CD4-positive, alpha-beta T cell (primary cell): ENCODE data around the gene FCF1. TPM values are rescaled to one million over a fixed set of nuclear protein-coding genes. Genes with fewer than 3 reads are reported as not detected.

Source experiments
- ATAC-seq: fragments of 200-7000 bp; cut with Tn5 transposase; one replicate; pipeline ENCODE4 v1.10.0; 2022; ENCODE audit warnings: mild to moderate bottlenecking; ENCODE audit not compliant: poor library complexity
- CTCF ChIA-PET: fragments of 350-600 bp; sonication (Branson Sonifier 250); formaldehyde crosslinking; loops from one replicate; lab custom pipeline; 2021; ENCODE audit warnings: antibody characterized with exemption, inconsistent platforms; lab: Charles Lee
- POLR2A ChIA-PET: fragments of 350-600 bp; sonication (Branson Sonifier 250); formaldehyde crosslinking; loops from one replicate; lab custom pipeline; 2021; ENCODE audit warnings: antibody characterized with exemption, inconsistent platforms; lab: Charles Lee
- DNase-seq, 14 experiments: peaks; one replicate each; pipeline ENCODE4 v3.0.0-alpha.2; 2013 to 2020; ENCODE audit warnings: mixed read lengths in 2 of 14
- H3K27ac ChIP-seq, 2 donors: one replicate each; pipeline versions ENCODE4 v1.5.1 to v1.7.0; 2013; ENCODE audit warnings: low read length in 2 of 2, low read depth in 1 of 2, mild to moderate bottlenecking in 1 of 2
- H3K27me3 ChIP-seq, 2 experiments: 1 replicate in 1 of 2; 2 replicates in 1 of 2; pipeline versions ENCODE4 v1.6.1 to v1.7.0; 2013; ENCODE audit warnings: low read length in 2 of 2, control low read depth in 1 of 2, mild to moderate bottlenecking in 1 of 2, moderate library complexity in 1 of 2; ENCODE audit not compliant: insufficient read depth in 2 of 2, control insufficient read depth in 1 of 2
- H3K36me3 ChIP-seq: one replicate; pipeline ENCODE4 v1.6.1; 2013; ENCODE audit warnings: low read length, control low read depth; ENCODE audit not compliant: insufficient read depth
- H3K4me1 ChIP-seq: one replicate; pipeline ENCODE4 v1.6.1; 2013; ENCODE audit warnings: low read length, control low read depth; ENCODE audit not compliant: insufficient read depth
- H3K4me3 ChIP-seq: one replicate; pipeline ENCODE4 v1.5.1; 2013; ENCODE audit warnings: mild to moderate bottlenecking, low read length, moderate library complexity
- H3K9me3 ChIP-seq, 2 experiments: 1 replicate in 1 of 2; 2 replicates in 1 of 2; pipeline versions ENCODE4 v1.6.1 to v1.7.0; 2013; ENCODE audit warnings: low read length in 2 of 2, mild to moderate bottlenecking in 2 of 2, control low read depth in 1 of 2, moderate library complexity in 1 of 2; ENCODE audit not compliant: control insufficient read depth in 1 of 2, insufficient read depth in 1 of 2
- H3K27ac Mint-ChIP-seq: one replicate; pipeline ENCODE4 v1.8.0; 2020; ENCODE audit warnings: mixed read lengths
- H3K27me3 Mint-ChIP-seq: one replicate; pipeline ENCODE4 v1.8.0; 2021; ENCODE audit warnings: mixed read lengths
- H3K36me3 Mint-ChIP-seq: one replicate; pipeline ENCODE4 v1.8.0; 2021; ENCODE audit warnings: low read depth, mixed read lengths
- H3K4me1 Mint-ChIP-seq: one replicate; pipeline ENCODE4 v1.8.0; 2021; ENCODE audit warnings: low read depth, mixed read lengths
- H3K4me3 Mint-ChIP-seq: one replicate; pipeline ENCODE4 v1.8.0; 2020; ENCODE audit warnings: mild to moderate bottlenecking, mixed read lengths
- H3K9me3 Mint-ChIP-seq: one replicate; pipeline ENCODE4 v1.8.0; 2020; ENCODE audit warnings: mixed read lengths
- CTCF ChIP-seq: fragments of 200-600 bp; IDR thresholded peaks from one replicate; pipeline ENCODE4 v1.8.0; 2022; ENCODE audit warnings: antibody characterized with exemption, mild to moderate bottlenecking
- intact Hi-C, 2 experiments: fragments of 100-400 bp; cut with DNase I in 1 of 2; cut with micrococcal nuclease in 1 of 2; formaldehyde crosslinking; loops; one replicate each; pipeline versions ENCODE4 v1.15.1 to v1.9.0; 2023 to 2025; cut with DNase I, micrococcal nuclease
- total RNA-seq, 174 experiments: library from RNA in 2 of 174; stranded (reverse) in 2 of 174; gene quantifications; one replicate each; pipeline ENCODE4 v1.2.3 and lab custom pipeline; 2021 to 2026

FCF1 gene
- total RNA-seq, 2 experiments from 2014 or later, result 31.9 to 32.9 TPM

DNA sequence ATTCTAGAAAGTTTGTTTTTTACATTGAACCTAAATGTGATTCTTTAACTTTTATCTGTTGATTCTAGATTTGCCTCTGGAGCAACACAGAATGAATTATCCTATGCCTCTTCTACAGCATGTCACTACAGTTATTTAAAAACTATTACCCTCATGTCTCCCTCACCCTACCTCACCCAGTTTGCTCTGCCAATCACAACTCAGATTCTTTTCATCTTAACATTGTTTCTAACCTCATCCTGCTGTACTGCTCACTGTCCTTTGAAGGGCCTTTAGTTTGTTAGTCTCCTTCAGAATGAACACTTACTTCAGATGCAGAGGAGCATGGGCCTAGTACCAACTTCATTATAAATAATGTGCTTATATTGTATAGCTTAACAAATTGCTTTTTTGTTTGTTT, 71.7 kb downstream of the FCF1 start:
- Mint-ChIP-seq H3K27me3 (no peaks in the 10 kb centered on the region), H3K36me3 (peaks cover 82% of the 10 kb centered on the region), H3K4me1 (peaks cover 31% of the 10 kb centered on the region), H3K9me3 (no peaks in the 10 kb centered on the region), H3K4me3 (no peak overlapping the region), H3K27ac (peak overlapping the region; percentile 21)
- no peak for TF ChIP-seq CTCF
- intact Hi-C loops, result no loop called here
- DNase-seq (peak in 2 of 14 experiments; percentile 22 to 28), ATAC-seq (peak; percentile 93)
- CTCF ChIA-PET, result interaction anchor here (0.9 to 1.5 kb wide), 3 partner anchors 13 to 76 kb away, joined by 3 to 6 read pairs (median 4); partner anchors contain the start of gene YLPM1
- H3K36me3 ChIP-seq, result peaks cover 70% of the 10 kb centered on the region
- no peaks in the 10 kb centered on the region for H3K27me3 ChIP-seq
- H3K4me3 ChIP-seq, result no peak overlapping the region
- no peaks in the 10 kb centered on the region for H3K9me3 ChIP-seq
- no peak overlapping the region for H3K27ac ChIP-seq
- peaks cover 3% of the 10 kb centered on the region for H3K4me1 ChIP-seq
- POLR2A ChIA-PET, result interaction anchor here (2.4 kb wide), 1 partner anchor 21 kb away, joined by 17 read pairs; the partner anchor contains the start of gene YLPM1

- H3K27ac ChIP-seq, result no peak overlapping the region
- Mint-ChIP-seq H3K27ac (peak overlapping the region; percentile 21), H3K36me3 (peaks cover 77% of the 10 kb centered on the region), H3K27me3 (no peaks in the 10 kb centered on the region), H3K4me3 (no peak overlapping the region), H3K4me1 (peaks cover 31% of the 10 kb centered on the region), H3K9me3 (no peaks in the 10 kb centered on the region)
- ChIA-PET CTCF (interaction anchor here (0.9 to 1.5 kb wide), 4 partner anchors 14 to 98 kb away, joined by 3 to 6 read pairs (median 4); partner anchors contain the start of gene YLPM1), POLR2A (interaction anchor here (2.4 kb wide), 1 partner anchor 22 kb away, joined by 17 read pairs; the partner anchor contains the start of gene YLPM1)
- H3K36me3 ChIP-seq, result peaks cover 69% of the 10 kb centered on the region
- DNase-seq, result no peak
- no peaks in the 10 kb centered on the region for H3K9me3 ChIP-seq
- no peaks in the 10 kb centered on the region for H3K27me3 ChIP-seq
- ATAC-seq, result no peak
- intact Hi-C loops, result no loop called here
- no peak overlapping the region for H3K4me3 ChIP-seq
- peaks cover 3% of the 10 kb centered on the region for H3K4me1 ChIP-seq
- TF ChIP-seq CTCF, result no peak
Measured at GRCh38 chr14:74785056-74785613, 72.2 kb downstream of the FCF1 start.

GRCh38 chr14:74786796-74787315, 73.9 kb downstream of the FCF1 start:
- no peak overlapping the region for H3K4me3 Mint-ChIP-seq
- ChIA-PET POLR2A (no interaction called here), CTCF (no interaction called here)
- no peaks in the 10 kb centered on the region for H3K27me3 Mint-ChIP-seq
- peaks cover 2% of the 10 kb centered on the region for H3K9me3 Mint-ChIP-seq
- no peak for ATAC-seq
- H3K27ac Mint-ChIP-seq, result no peak overlapping the region
- H3K4me1 ChIP-seq, result peaks cover 3% of the 10 kb centered on the region
- no peak for TF ChIP-seq CTCF
- H3K4me1 Mint-ChIP-seq, result peaks cover 39% of the 10 kb centered on the region
- intact Hi-C loops, result no loop called here
- no peaks in the 10 kb centered on the region for H3K27me3 ChIP-seq
- H3K27ac ChIP-seq, result no peak overlapping the region
- peaks cover 0 to 3% of the 10 kb centered on the region in 2 experiments for H3K9me3 ChIP-seq
- DNase-seq, result no peak
- H3K36me3 Mint-ChIP-seq, result peaks cover 69% of the 10 kb centered on the region
- peaks cover 52% of the 10 kb centered on the region for H3K36me3 ChIP-seq
- no peak overlapping the region for H3K4me3 ChIP-seq

Other genes starting within 250 kb of the FCF1 start
- 10 to 100 TPM; 32.5 to 36.8 TPM for gene NPC2, start 219.8 kb upstream of the FCF1 start, total RNA-seq
- 10 to 100 TPM; 22.5 to 23.7 TPM for gene ISCA2, start 219.4 kb upstream of the FCF1 start, total RNA-seq
- under 1 TPM; 0.45 to 0.47 TPM for gene LTBP2, start 100.9 kb upstream of the FCF1 start, total RNA-seq
- gene AREL1, start 64 bp upstream of the FCF1 start, total RNA-seq, result 10 to 100 TPM; 30.6 to 35.9 TPM
- gene YLPM1, start 50.2 kb downstream of the FCF1 start, total RNA-seq, result 10 to 100 TPM; 87.2 to 88.6 TPM
- gene PROX2, start 163.0 kb downstream of the FCF1 start, total RNA-seq, result under 1 TPM in 1 of 2 experiments, not detected in 1; 0.25 TPM
- gene DLST, start 168.8 kb downstream of the FCF1 start, total RNA-seq, result 100 to 1,000 TPM; 162 to 170 TPM
- 10 to 100 TPM; 12.5 to 12.7 TPM for gene RPS6KL1, start 210.1 kb downstream of the FCF1 start, total RNA-seq
- gene PGF, start 242.5 kb downstream of the FCF1 start, total RNA-seq, result under 1 TPM in 1 of 2 experiments, not detected in 1; 0.11 TPM